ENCODE results near the gene WDFY2. TPM values are rescaled to one million over a fixed set of nuclear protein-coding genes. Genes with fewer than 3 reads are reported as not detected.

WDFY2 gene
- total and polyA plus RNA-seq, 9 donors: 5.4 to 17.9 (median 12.6) TPM

- Histone ChIP-seq H3K36me3 (no peaks in the 10 kb centered on the region), H3K4me3 (no peak overlapping the region), H3K4me1 (ENCODE audit: insufficient read depth) (peaks cover 7% of the 10 kb centered on the region), H3K27me3 (no peaks in the 10 kb centered on the region), H3K27ac (no peak overlapping the region), H3K9me3 (no peaks in the 10 kb centered on the region)
- intact Hi-C loops (cut with DNase I): loop anchor here (10.0 kb wide), 5 partner anchors 126 to 1456 kb away; partner anchors contain the start of genes DHRS12 (in 3 of the 4) and INTS6 (in 1 of the 4)
- 76 to 91% (median 84%) methylated on average over 1 of the region's 1 CpG for WGBS, 3 donors
- DNase-seq: no peak
- no peak for TF ChIP-seq CTCF (IDR thresholded peaks at IDR 0.05)
- no peak for TF ChIP-seq POLR2A (IDR thresholded peaks at IDR 0.05)
- no peak for TF ChIP-seq EP300 (IDR thresholded peaks at IDR 0.05)
These were observed 3.0 kb upstream of the WDFY2 start for GRCh38 chr13:51581148-51581820.

- peak in 2 of 5 donors; percentile 17 to 27 for DNase-seq
- 25 to 28% (median 25%) methylated on average over 7 to 9 of the region's 9 CpGs for WGBS, 3 donors
- intact Hi-C loops (cut with DNase I): loop anchor here (10.0 kb wide), 5 partner anchors 129 to 1459 kb away; partner anchors contain the start of genes DHRS12 (in 3 of the 4) and INTS6 (in 1 of the 4)
- Histone ChIP-seq H3K4me1 (ENCODE audit: insufficient read depth) (peaks cover 11% of the 10 kb centered on the region), H3K36me3 (no peaks in the 10 kb centered on the region), H3K4me3 (peak overlapping the region; percentile 44), H3K27ac (peak overlapping the region; percentile 80 to 89), H3K27me3 (no peaks in the 10 kb centered on the region), H3K9me3 (no peaks in the 10 kb centered on the region)
- TF ChIP-seq EP300 (IDR thresholded peaks at IDR 0.05) (no peak), CTCF (IDR thresholded peaks at IDR 0.05) (no peak), POLR2A (IDR thresholded peaks at IDR 0.05) (no peak)
These were observed 790 bp upstream of the WDFY2 start for GRCh38 chr13:51583469-51583874.

GRCh38 chr13:51584731-51585672, 740 bp downstream of the WDFY2 start:
- H3K36me3 ChIP-seq: no peaks in the 10 kb centered on the region
- intact Hi-C loops (cut with DNase I): loop anchor here (2.0 to 10.0 kb wide), 6 partner anchors 130 to 1460 kb away; partner anchors contain the start of genes DHRS12 (in 3 of the 4) and INTS6 (in 3 of the 4)
- DNase-seq: peak in 1 of 5 donors; percentile 65
- no peak for TF ChIP-seq EP300 (IDR thresholded peaks at IDR 0.05)
- TF ChIP-seq POLR2A (IDR thresholded peaks at IDR 0.05): no peak
- H3K27me3 ChIP-seq: no peaks in the 10 kb centered on the region
- H3K9me3 ChIP-seq: no peaks in the 10 kb centered on the region
- peaks cover 14% of the 10 kb centered on the region for H3K4me1 ChIP-seq (ENCODE audit: insufficient read depth)
- 1% methylated on average over 42 to 53 of the region's 53 CpGs for WGBS, 3 donors
- peak overlapping the region; percentile 69 to 70 for H3K27ac ChIP-seq
- peak overlapping the region; percentile 93 for H3K4me3 ChIP-seq

GRCh38 chr13:51585696-51586095, 1.4 kb downstream of the WDFY2 start:
- H3K27ac ChIP-seq: no peak overlapping the region
- peaks cover 14% of the 10 kb centered on the region for H3K4me1 ChIP-seq (ENCODE audit: insufficient read depth)
- H3K4me3 ChIP-seq: peak overlapping the region; percentile 93
- DNase-seq: no peak
- no peaks in the 10 kb centered on the region for H3K27me3 ChIP-seq
- no peaks in the 10 kb centered on the region for H3K36me3 ChIP-seq
- intact Hi-C loops (cut with DNase I): loop anchor here (2.0 to 10.0 kb wide), 6 partner anchors 131 to 1461 kb away; partner anchors contain the start of genes DHRS12 (in 3 of the 4) and INTS6 (in 3 of the 4)
- no peak for TF ChIP-seq EP300 (IDR thresholded peaks at IDR 0.05)
- no peak for TF ChIP-seq CTCF (IDR thresholded peaks at IDR 0.05)
- no peak for TF ChIP-seq POLR2A (IDR thresholded peaks at IDR 0.05)
- H3K9me3 ChIP-seq: no peaks in the 10 kb centered on the region
- 69 to 76% (median 73%) methylated on average over 4 of the region's 4 CpGs for WGBS, 3 donors
